ENCODE data around the gene TCP11L1. TPM values are rescaled to one million over a fixed set of nuclear protein-coding genes. Genes with fewer than 3 reads are reported as not detected.

Gene TCP11L1
- total RNA-seq, 2 experiments from 2014 or later = 17.2 to 21.0 TPM

- Mint-ChIP-seq H3K4me1 (ENCODE audit: low read depth) (peaks cover 6% of the 10 kb centered on the region), H3K36me3 (ENCODE audit: low read depth) (peaks cover 37% of the 10 kb centered on the region), H3K27ac (no peak overlapping the region), H3K4me3 (no peak overlapping the region), H3K27me3 (ENCODE audit: low read depth) (no peaks in the 10 kb centered on the region), H3K9me3 (ENCODE audit: insufficient read depth) (no peaks in the 10 kb centered on the region)
- DNase-seq = no peak
- ATAC-seq = no peak
- ChIA-PET POLR2A (interaction anchor here (1.0 kb wide), 1 partner anchor 17 kb away, joined by 3 read pairs; no protein-coding TSS in a partner anchor), CTCF (interaction anchor here (1.5 kb wide), 1 partner anchor 8 kb away, joined by 4 read pairs; no protein-coding TSS in a partner anchor)
Observed at GRCh38 chr11:33057284-33057683, 17.9 kb downstream of the TCP11L1 start.

- H3K27ac Mint-ChIP-seq = no peak overlapping the region
- ATAC-seq = no peak
- DNase-seq = no peak
- H3K9me3 Mint-ChIP-seq (ENCODE audit: insufficient read depth) = no peaks in the 10 kb centered on the region
- no peaks in the 10 kb centered on the region for H3K27me3 Mint-ChIP-seq (ENCODE audit: low read depth)
- ChIA-PET CTCF (no interaction called here), POLR2A (no interaction called here)
- peaks cover 24% of the 10 kb centered on the region for H3K4me1 Mint-ChIP-seq (ENCODE audit: low read depth)
- H3K36me3 Mint-ChIP-seq (ENCODE audit: low read depth) = peaks cover 44% of the 10 kb centered on the region
- H3K4me3 Mint-ChIP-seq = no peak overlapping the region
Observed at GRCh38 chr11:33059331-33060007, 20.1 kb downstream of the TCP11L1 start.

- Mint-ChIP-seq H3K27ac (no peak overlapping the region), H3K4me3 (no peak overlapping the region)
Observed at GRCh38 chr11:33060271-33060670, 20.9 kb downstream of the TCP11L1 start.

GRCh38 chr11:33062137-33062536 is 22.8 kb downstream of the TCP11L1 start:
- no peaks in the 10 kb centered on the region for H3K27me3 Mint-ChIP-seq (ENCODE audit: low read depth)

More at GRCh38 chr11:33060271-33060670, 20.9 kb downstream of the TCP11L1 start:
- H3K4me1 Mint-ChIP-seq (ENCODE audit: low read depth) = peaks cover 29% of the 10 kb centered on the region
- H3K27me3 Mint-ChIP-seq (ENCODE audit: low read depth) = no peaks in the 10 kb centered on the region
- ATAC-seq (no peak), DNase-seq (no peak)
- POLR2A ChIA-PET = interaction anchor here (0.5 to 2.3 kb wide), 2 partner anchors 21 to 97 kb away, joined by 3 to 11 read pairs; partner anchors contain the start of gene TCP11L1
- CTCF ChIA-PET = no interaction called here
- no peaks in the 10 kb centered on the region for H3K9me3 Mint-ChIP-seq (ENCODE audit: insufficient read depth)
- peaks cover 42% of the 10 kb centered on the region for H3K36me3 Mint-ChIP-seq (ENCODE audit: low read depth)

GRCh38 chr11:33063326-33063881 is 24.0 kb downstream of the TCP11L1 start:
- Mint-ChIP-seq H3K9me3 (ENCODE audit: insufficient read depth) (no peaks in the 10 kb centered on the region), H3K27ac (no peak overlapping the region), H3K4me3 (no peak overlapping the region), H3K4me1 (ENCODE audit: low read depth) (peaks cover 32% of the 10 kb centered on the region), H3K27me3 (ENCODE audit: low read depth) (no peaks in the 10 kb centered on the region), H3K36me3 (ENCODE audit: low read depth) (peaks cover 41% of the 10 kb centered on the region)
- peak; percentile 40 for ATAC-seq
- no peak for DNase-seq
- ChIA-PET POLR2A (interaction anchor here (0.6 to 1.5 kb wide), 2 partner anchors 24 to 99 kb away, joined by 3 to 10 read pairs; partner anchors contain the start of gene TCP11L1), CTCF (interaction anchor here (0.7 to 5.3 kb wide), 12 partner anchors 9 to 254 kb away, joined by 3 to 76 read pairs (median 4); partner anchors contain the start of gene TCP11L1)

More at GRCh38 chr11:33062137-33062536, 22.8 kb downstream of the TCP11L1 start:
- Mint-ChIP-seq H3K36me3 (ENCODE audit: low read depth) (peaks cover 44% of the 10 kb centered on the region), H3K4me3 (no peak overlapping the region), H3K27ac (no peak overlapping the region), H3K4me1 (ENCODE audit: low read depth) (peaks cover 32% of the 10 kb centered on the region), H3K9me3 (ENCODE audit: insufficient read depth) (no peaks in the 10 kb centered on the region)
- ATAC-seq (no peak), DNase-seq (no peak)
- ChIA-PET POLR2A (interaction anchor here (1.5 to 2.3 kb wide), 2 partner anchors 23 kb away, joined by 10 to 11 read pairs; partner anchors contain the start of gene TCP11L1), CTCF (interaction anchor here (0.9 to 5.3 kb wide), 3 partner anchors 78 to 106 kb away, joined by 4 to 76 read pairs (median 56); no protein-coding TSS in a partner anchor)

- DNase-seq = no peak
- Mint-ChIP-seq H3K4me3 (no peak overlapping the region), H3K36me3 (ENCODE audit: low read depth) (peaks cover 42% of the 10 kb centered on the region), H3K27ac (no peak overlapping the region), H3K9me3 (ENCODE audit: insufficient read depth) (no peaks in the 10 kb centered on the region), H3K4me1 (ENCODE audit: low read depth) (peaks cover 29% of the 10 kb centered on the region), H3K27me3 (ENCODE audit: low read depth) (no peaks in the 10 kb centered on the region)
- ChIA-PET CTCF (interaction anchor here (0.6 to 5.3 kb wide), 21 partner anchors 9 to 256 kb away, joined by 3 to 76 read pairs (median 5); partner anchors contain the start of gene TCP11L1), POLR2A (interaction anchor here (0.6 kb wide), 1 partner anchor 100 kb away, joined by 3 read pairs; no protein-coding TSS in a partner anchor)
- ATAC-seq = no peak
Observed at GRCh38 chr11:33064033-33064825, 24.9 kb downstream of the TCP11L1 start.

GRCh38 chr11:33064866-33065265 is 25.5 kb downstream of the TCP11L1 start:
- H3K27ac Mint-ChIP-seq = no peak overlapping the region
- DNase-seq = no peak

GRCh38 chr11:33065445-33066178 is 26.2 kb downstream of the TCP11L1 start:
- H3K4me3 Mint-ChIP-seq = no peak overlapping the region
- no peak overlapping the region for H3K27ac Mint-ChIP-seq
- H3K9me3 Mint-ChIP-seq (ENCODE audit: insufficient read depth) = no peaks in the 10 kb centered on the region
- DNase-seq (peak; percentile 79), ATAC-seq (peak; percentile 89)
- peaks cover 29% of the 10 kb centered on the region for H3K4me1 Mint-ChIP-seq (ENCODE audit: low read depth)
- peaks cover 35% of the 10 kb centered on the region for H3K36me3 Mint-ChIP-seq (ENCODE audit: low read depth)
- ChIA-PET POLR2A (interaction anchor here (0.6 to 0.9 kb wide), 3 partner anchors 171 to 223 kb away, joined by 3 to 4 read pairs (median 3); partner anchors contain the start of gene QSER1), CTCF (interaction anchor here (0.6 to 5.3 kb wide), 42 partner anchors 8 to 260 kb away, joined by 3 to 76 read pairs (median 4); no protein-coding TSS in a partner anchor)
- no peaks in the 10 kb centered on the region for H3K27me3 Mint-ChIP-seq (ENCODE audit: low read depth)

More at GRCh38 chr11:33064866-33065265, 25.5 kb downstream of the TCP11L1 start:
- Mint-ChIP-seq H3K4me1 (ENCODE audit: low read depth) (peaks cover 29% of the 10 kb centered on the region), H3K4me3 (no peak overlapping the region), H3K27me3 (ENCODE audit: low read depth) (no peaks in the 10 kb centered on the region), H3K9me3 (ENCODE audit: insufficient read depth) (no peaks in the 10 kb centered on the region), H3K36me3 (ENCODE audit: low read depth) (peaks cover 39% of the 10 kb centered on the region)
- CTCF ChIA-PET = interaction anchor here (0.6 to 5.3 kb wide), 36 partner anchors 8 to 259 kb away, joined by 3 to 76 read pairs (median 4); no protein-coding TSS in a partner anchor
- POLR2A ChIA-PET = interaction anchor here (0.6 kb wide), 1 partner anchor 170 kb away, joined by 4 read pairs; no protein-coding TSS in a partner anchor
- ATAC-seq = no peak

- POLR2A ChIA-PET = interaction anchor here (1.1 kb wide), 1 partner anchor 28 kb away, joined by 4 read pairs; the partner anchor contains the start of gene TCP11L1
- Mint-ChIP-seq H3K27ac (no peak overlapping the region), H3K9me3 (ENCODE audit: insufficient read depth) (no peaks in the 10 kb centered on the region), H3K27me3 (ENCODE audit: low read depth) (no peaks in the 10 kb centered on the region), H3K4me1 (ENCODE audit: low read depth) (peaks cover 26% of the 10 kb centered on the region), H3K36me3 (ENCODE audit: low read depth) (peaks cover 35% of the 10 kb centered on the region), H3K4me3 (no peak overlapping the region)
- DNase-seq = no peak
- CTCF ChIA-PET = interaction anchor here (0.5 to 5.3 kb wide), 5 partner anchors 11 to 111 kb away, joined by 3 to 76 read pairs (median 7); no protein-coding TSS in a partner anchor
- ATAC-seq = no peak
Observed at GRCh38 chr11:33067294-33067693, 27.9 kb downstream of the TCP11L1 start.

- Mint-ChIP-seq H3K9me3 (ENCODE audit: insufficient read depth) (no peaks in the 10 kb centered on the region), H3K27ac (no peak overlapping the region), H3K4me3 (no peak overlapping the region), H3K36me3 (ENCODE audit: low read depth) (peaks cover 35% of the 10 kb centered on the region), H3K27me3 (ENCODE audit: low read depth) (no peaks in the 10 kb centered on the region), H3K4me1 (ENCODE audit: low read depth) (peaks cover 12% of the 10 kb centered on the region)
- ChIA-PET CTCF (interaction anchor here (1.3 to 3.0 kb wide), 3 partner anchors 10 to 260 kb away, joined by 4 to 7 read pairs (median 4); no protein-coding TSS in a partner anchor), POLR2A (interaction anchor here (1.1 kb wide), 1 partner anchor 29 kb away, joined by 4 read pairs; the partner anchor contains the start of gene TCP11L1)
- DNase-seq (no peak), ATAC-seq (no peak)
Observed at GRCh38 chr11:33068611-33069340, 29.4 kb downstream of the TCP11L1 start.
